GM20431 (cell line): ENCODE measurements around the gene TMEM140.
"Not testable (repeated sequence)": the region's sequence is repeated elsewhere in the genome, so short reads cannot be mapped to it uniquely, and the experiment has no call there.

Experiments
- in situ Hi-C: fragments of 300-500 bp; cut with MseI, MboI; formaldehyde crosslinking; loops from one replicate; pipeline ENCODE4 v1.15.0; 2020; ENCODE audit warnings: low sequenced_read_pairs; ENCODE audit not compliant: unreplicated experiment

Gene TMEM140

DNA sequence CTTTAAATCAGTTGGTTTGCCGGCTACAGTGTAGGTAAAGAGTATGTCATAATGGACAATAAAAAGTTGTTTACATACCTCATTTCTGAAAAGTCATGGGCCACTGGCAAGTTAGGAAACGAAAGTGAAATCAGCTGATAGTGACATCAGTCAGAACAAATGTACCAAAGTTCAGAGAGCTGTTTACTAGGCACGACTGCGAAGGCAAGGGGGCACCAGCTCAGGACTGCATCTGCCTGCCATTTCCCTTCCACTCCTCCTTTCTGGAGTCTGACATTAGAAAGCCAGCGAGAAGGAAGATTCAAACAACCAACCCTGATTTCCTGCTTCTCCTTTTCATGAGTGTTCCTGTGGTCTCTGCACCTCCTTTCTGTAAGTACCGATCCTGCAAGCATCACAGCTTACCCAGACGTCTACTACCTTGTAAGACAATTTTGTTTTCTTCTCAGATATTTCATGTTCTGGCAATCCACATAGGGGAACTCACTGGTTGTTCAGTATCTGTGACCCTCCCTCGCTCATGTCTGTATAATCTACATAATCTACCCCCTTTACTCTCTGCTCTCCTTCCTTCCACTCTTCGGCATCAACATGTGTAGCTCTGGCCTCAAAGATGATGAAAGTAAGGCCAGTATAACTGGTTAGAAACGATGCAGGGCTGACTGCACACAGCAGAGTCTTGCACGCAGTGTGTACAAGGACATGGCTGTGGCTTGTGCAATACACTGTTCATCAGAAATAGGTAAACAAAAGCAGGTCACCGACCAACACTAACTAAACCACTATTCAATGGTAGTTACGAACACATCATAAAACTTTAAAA is at the start of gene TMEM140:
TMEM140 (plus strand) TSS at position 174 of the 823 bp plus-strand sequence. CDS start 16,370 bp downstream, outside the sequence.
- in situ Hi-C loops = no loop called here

GRCh38 chr7:135098391-135098790 is 49.5 kb upstream of the TMEM140 start:
- in situ Hi-C loops = no loop called here

- in situ Hi-C loops = no loop called here
These were observed 47.0 kb upstream of the TMEM140 start for GRCh38 chr7:135100856-135101255.

GRCh38 chr7:135102372-135102771 is 45.5 kb upstream of the TMEM140 start:
- in situ Hi-C loops = no loop called here

DNA sequence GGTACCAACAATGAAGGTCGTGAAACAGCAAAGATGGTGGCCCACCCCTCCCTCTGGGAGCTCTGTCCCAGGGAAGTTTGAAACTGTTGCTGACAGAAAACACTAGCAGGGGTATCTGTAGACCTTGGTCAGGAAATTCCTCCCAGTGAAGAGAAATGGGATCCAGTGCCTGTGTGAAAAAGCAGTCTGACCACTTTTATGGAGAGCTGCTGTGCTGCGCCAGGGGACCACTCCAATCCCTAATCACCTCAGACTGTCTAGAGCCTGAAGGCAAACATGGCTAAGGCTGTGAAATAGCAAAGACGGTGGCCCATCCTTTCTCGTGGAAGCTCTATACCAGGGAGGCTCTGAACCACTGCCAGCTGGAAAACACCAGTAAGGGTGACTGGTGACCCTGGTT is 38.3 kb upstream of the TMEM140 start:
- in situ Hi-C loops = no loop called here

- in situ Hi-C loops = no loop called here
These were observed 37.9 kb upstream of the TMEM140 start for GRCh38 chr7:135109976-135110375.

DNA sequence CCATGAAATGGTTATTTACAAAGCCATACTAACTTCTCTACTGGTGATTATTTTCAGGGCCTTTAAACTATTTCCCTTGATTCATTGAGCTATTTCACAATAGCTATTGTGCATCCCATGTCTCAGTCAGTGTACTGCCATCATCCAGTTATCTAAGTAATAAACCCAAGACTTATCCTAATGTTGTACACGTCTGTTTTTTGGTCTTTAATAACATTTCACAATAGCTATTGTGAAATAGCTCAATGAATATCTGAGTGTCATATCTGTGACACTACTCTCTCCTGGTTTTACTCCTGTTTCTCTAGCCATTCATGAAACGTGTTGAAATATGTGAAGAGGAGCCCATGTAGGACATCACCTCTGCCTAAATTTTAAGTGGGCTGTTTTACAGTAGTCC is 36.5 kb upstream of the TMEM140 start:
- in situ Hi-C loops = no loop called here

- in situ Hi-C loops = no loop called here
These were observed 33.2 kb upstream of the TMEM140 start for GRCh38 chr7:135114622-135115021.

- in situ Hi-C loops = no loop called here
These were observed 30.8 kb upstream of the TMEM140 start for GRCh38 chr7:135117096-135117495.

GRCh38 chr7:135121868-135122267 is 26.0 kb upstream of the TMEM140 start:
- in situ Hi-C loops = no loop called here

DNA sequence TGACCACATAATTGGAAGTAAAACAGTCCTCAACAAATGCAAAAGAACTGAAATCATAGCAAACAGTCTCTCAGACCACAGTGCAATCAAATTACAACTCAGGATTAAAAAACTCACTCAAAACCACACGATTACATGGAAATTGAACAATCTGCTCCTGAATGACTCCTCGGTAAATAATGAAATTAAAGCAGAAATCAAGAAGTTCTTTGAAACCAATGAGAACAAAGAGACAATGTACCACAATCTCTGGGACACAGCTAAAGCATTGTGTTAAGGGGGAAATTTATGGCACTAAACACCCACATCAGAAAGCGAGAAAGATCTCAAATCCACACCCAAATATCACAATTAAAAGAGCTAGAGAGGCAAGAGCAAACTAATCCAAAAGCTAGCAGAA is 23.2 kb upstream of the TMEM140 start:
- in situ Hi-C loops = not testable (repeated sequence)

DNA sequence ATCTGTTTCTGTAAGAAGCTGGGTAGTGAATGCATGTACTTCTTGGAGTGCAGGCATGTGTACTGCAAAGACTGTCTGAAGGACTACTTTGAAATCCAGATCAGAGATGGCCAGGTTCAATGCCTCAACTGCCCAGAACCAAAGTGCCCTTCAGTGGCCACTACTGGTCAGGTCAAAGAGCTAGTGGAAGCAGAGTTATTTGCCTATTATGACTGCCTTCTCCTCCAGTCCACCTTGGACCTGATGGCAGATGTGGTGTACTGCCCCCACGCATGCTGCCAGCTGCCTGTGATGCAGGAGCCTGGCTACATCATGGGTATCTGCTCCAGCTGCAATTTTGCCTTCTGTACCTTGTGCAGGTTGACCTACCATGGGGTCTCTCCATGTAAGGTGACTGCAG is 18.9 kb upstream of the TMEM140 start:
- in situ Hi-C loops = no loop called here

GRCh38 chr7:135129579-135129978 is 18.3 kb upstream of the TMEM140 start:
- in situ Hi-C loops = no loop called here

GRCh38 chr7:135143885-135144668 is 3.8 kb upstream of the TMEM140 start:
- in situ Hi-C loops = no loop called here

DNA sequence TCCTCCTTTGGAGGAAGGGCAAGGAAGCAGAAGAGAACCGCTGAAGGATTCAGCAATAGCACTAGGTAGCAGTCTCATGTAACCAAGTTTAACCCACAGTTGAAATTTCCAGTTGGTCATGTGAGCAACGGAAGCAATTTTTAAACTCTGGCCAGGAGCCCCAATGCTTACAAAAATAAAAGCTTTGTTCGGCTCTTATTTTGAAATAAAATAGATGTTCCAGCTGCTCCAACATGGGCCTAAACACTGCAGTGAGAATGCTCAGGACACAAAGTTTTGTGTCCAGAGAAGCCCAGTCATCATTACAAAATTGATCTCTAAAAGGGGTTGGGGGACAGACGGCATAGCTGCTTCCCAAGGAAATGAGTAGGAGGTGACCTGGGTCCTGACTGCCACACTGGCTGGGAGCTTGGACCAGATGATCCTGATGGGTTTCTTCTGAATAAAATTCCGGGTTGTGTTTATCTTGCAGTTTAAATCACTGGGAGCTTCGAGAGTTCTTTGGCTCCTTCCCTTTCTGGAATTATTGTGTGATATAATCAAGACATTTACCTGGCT is 452 bp upstream of the TMEM140 start:
- in situ Hi-C loops = no loop called here

- in situ Hi-C loops = loop anchor here (10.0 kb wide), 1 partner anchor 155 kb away; no protein-coding TSS in a partner anchor
These were observed 2.4 kb downstream of the TMEM140 start for GRCh38 chr7:135150072-135150782.

DNA sequence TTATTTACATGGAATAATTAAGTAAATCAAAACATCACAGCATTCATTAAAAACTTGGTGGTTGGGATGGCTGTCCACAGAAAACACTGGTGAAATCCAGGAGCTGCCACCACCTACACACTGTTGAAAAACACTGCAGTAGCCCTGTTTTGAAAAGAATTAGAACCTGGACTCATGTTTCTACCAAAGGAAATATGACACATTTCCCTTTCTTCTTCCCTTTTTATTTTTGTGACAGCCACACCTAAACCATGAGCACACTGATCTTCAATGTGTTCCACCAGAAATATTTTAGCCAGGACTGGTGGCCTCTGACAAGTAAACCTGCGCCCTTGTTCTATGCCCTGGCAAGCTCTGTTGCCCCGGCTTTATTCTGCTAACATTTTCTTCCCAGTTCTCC is 3.3 kb downstream of the TMEM140 start:
- in situ Hi-C loops = loop anchor here (10.0 kb wide), 1 partner anchor 156 kb away; no protein-coding TSS in a partner anchor

DNA sequence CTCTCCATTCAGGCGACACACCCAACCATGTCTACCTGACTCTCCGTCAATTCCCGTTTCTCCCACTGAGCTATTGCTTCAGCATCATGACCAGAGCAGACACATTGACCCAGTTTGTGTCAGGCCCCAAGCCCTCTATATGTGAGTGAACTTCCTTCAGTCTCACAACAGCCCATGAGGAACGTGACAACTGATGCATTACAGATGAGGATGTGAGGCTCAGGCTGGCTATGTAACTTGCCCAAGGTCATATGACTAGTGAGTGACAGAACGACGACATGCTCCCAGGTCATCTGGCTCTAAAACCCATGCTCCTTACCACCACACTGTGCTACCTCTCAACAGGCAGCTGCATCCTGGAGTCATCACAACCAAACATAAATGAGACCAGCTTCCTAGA is 3.7 kb downstream of the TMEM140 start:
- in situ Hi-C loops = loop anchor here (10.0 kb wide), 1 partner anchor 157 kb away; no protein-coding TSS in a partner anchor

GRCh38 chr7:135152442-135152841 is 4.6 kb downstream of the TMEM140 start:
- in situ Hi-C loops = loop anchor here (10.0 kb wide), 1 partner anchor 158 kb away; no protein-coding TSS in a partner anchor

- in situ Hi-C loops = loop anchor here (10.0 kb wide), 1 partner anchor 160 kb away; no protein-coding TSS in a partner anchor
These were observed 6.9 kb downstream of the TMEM140 start for GRCh38 chr7:135154734-135155133.
